ENCODE data around the gene ZNF433. TPM values are rescaled to one million over a fixed set of nuclear protein-coding genes. Genes with fewer than 3 reads are reported as not detected.
A peak's percentile ranks its signal among the peaks of the same experiment; 100 is the strongest.
"Not testable (repeated sequence)": the region's sequence is repeated elsewhere in the genome, so short reads cannot be mapped to it uniquely, and the experiment has no call there.

The ZNF433 gene
- 10 to 100 TPM in 1 of 6 donors, 1 to 10 TPM in 5; 2.2 to 11.0 (median 5.0) TPM for polyA plus RNA-seq (ENCODE audit: low read depth in 6 of 6)

DNA sequence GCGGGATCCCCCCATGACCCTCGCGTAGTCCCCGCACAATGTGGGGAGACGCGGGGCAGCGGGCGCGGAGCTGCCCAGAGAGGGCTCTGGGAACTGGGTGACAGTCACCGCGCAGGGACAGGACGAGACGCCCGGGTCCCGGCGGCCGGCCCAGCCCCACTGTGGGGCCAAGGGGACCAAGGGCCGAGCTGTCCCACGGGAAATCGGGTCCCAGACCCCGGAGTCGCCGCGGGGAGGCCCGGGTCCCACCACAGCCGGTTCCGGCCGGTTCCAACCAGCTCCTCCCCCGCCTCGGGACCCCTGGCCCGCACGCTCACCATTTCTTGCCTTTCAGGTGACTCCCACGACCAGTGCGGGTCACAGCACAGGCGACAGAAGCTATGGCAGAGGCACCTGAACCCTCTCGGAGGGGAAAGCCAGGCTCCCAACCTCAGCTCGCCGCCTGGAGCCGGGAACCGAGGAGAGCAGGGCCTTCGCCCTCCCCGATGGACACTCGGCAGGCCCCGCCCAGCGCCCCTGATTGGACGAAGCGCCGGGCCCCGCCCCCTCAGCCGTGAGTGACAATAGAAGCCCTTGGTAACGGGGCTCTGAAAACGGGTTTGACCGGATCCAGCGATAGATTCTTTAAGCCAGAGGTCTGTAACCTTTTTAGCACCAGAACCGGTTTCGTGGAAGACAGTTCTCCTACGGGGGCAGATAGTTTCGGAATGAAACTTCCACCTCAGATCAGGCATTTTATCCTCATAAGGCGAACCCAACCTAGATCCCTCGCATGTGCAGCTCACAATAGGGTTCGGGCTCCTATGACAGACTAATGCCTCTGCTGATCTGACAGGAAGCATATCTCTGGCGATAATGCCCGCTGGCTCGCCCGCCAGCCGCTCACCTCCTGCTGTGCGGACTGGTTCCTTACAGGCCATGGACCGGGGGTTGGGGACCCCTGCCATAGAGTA is at the start of gene ZNF433:
Gene ZNF433, minus strand, starts transcription at position 460 of the 953 bp plus-strand sequence. Its CDS starts 140 bp downstream, at position 320.
- peak; percentile 93 for ATAC-seq (ENCODE audit: low read depth in 2 of 2)
- peak; percentile 72 for DNase-seq
- H3K4me1 Mint-ChIP-seq = peaks cover 6 to 21% (median 16%) of the 10 kb centered on the region in 3 donors
- no peaks in the 10 kb centered on the region for H3K36me3 Mint-ChIP-seq
- peak within 1 kb of the TSS; percentile 79 to 93 (median 89) for H3K27ac Mint-ChIP-seq
- peak within 1 kb of the TSS; percentile 86 to 97 (median 92) for H3K4me3 Mint-ChIP-seq
- no peaks in the 10 kb centered on the region for H3K9me3 Mint-ChIP-seq
- no peaks in the 10 kb centered on the region for H3K27me3 Mint-ChIP-seq

DNA sequence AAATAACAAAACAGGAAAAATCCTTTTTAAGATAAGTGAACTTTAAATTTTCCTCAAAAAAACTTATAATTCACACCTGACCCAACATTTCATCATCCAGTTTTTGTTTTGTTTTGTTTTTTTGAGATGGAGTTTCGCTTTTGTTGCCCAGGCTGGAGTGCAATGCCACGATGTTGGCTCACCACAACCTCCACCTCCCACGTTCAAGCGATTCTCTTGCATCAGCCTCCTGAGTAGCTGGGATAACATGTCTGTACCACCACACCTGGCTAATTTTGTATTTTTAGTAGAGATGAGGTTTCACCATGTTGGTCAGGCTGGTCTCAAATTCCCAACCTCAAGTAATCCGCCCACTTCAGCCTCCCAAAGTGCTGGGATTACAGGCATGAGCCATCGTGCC is 47.9 kb upstream of the ZNF433 start:
- H3K4me1 Mint-ChIP-seq = peaks cover 0 to 10% (median 0%) of the 10 kb centered on the region in 3 donors
- H3K4me3 Mint-ChIP-seq; ATAC-seq (ENCODE audit: low read depth in 2 of 2); H3K36me3 Mint-ChIP-seq; DNase-seq; H3K27me3 Mint-ChIP-seq; H3K27ac Mint-ChIP-seq: not testable (repeated sequence)
- H3K9me3 Mint-ChIP-seq = peaks cover 0 to 45% (median 31%) of the 10 kb centered on the region in 7 donors

DNA sequence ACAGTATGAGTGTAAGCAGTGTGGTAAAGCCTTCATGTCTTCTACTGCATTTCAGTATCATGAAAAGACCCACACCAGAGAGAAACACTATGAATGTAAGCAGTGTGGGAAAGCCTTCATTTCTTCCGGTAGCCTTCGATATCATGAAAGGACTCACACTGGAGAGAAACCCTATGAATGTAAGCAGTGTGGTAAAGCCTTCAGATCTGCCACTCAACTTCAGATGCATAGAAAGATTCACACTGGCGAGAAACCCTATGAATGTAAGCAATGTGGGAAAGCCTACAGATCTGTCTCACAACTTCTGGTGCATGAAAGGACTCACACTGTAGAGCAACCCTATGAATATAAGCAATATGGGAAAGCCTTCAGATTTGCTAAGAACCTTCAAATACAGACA is 41.9 kb upstream of the ZNF433 start:
- Mint-ChIP-seq H3K4me3 (peak overlapping the region in 1 of 8 donors; percentile 30), H3K36me3 (peaks cover 37 to 40% of the 10 kb centered on the region in 2 donors), H3K9me3 (peaks cover 0 to 88% (median 79%) of the 10 kb centered on the region in 7 donors), H3K4me1 (peaks cover 0 to 10% (median 0%) of the 10 kb centered on the region in 3 donors), H3K27ac (no peak overlapping the region), H3K27me3 (no peaks in the 10 kb centered on the region)
- DNase-seq (no peak), ATAC-seq (ENCODE audit: low read depth in 2 of 2) (no peak)

DNA sequence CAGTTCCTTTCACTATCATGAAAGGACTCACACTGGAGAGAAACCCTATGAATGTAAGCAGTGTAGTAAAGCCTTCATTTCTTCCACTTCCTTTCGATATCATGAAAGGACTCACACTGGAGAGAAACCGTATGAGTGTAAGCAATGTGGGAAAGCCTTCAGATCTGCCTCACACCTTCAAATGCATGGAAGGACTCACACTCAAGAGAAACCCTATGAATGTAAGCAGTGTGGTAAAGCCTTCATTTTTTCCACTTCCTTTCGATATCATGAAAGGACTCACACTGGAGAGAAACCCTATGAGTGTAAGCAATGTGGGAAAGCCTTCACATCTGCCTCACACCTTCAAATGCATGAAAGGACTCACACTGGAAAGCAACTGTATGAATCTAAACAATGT is 40.9 kb upstream of the ZNF433 start:
- DNase-seq = not testable (repeated sequence)

GRCh38 chr19:12075538-12076139 is 40.2 kb upstream of the ZNF433 start:
- Mint-ChIP-seq H3K9me3 (peaks cover 6 to 92% (median 76%) of the 10 kb centered on the region in 7 donors), H3K4me3 (no peak overlapping the region), H3K27ac (no peak overlapping the region), H3K27me3 (no peaks in the 10 kb centered on the region), H3K4me1 (peaks cover 0 to 7% (median 0%) of the 10 kb centered on the region in 3 donors), H3K36me3 (peaks cover 40 to 47% of the 10 kb centered on the region in 2 donors)
- DNase-seq = no peak
- no peak for ATAC-seq (ENCODE audit: low read depth in 2 of 2)

More for the DNA sequence above, 40.9 kb upstream of the ZNF433 start:
- peaks cover 37 to 40% of the 10 kb centered on the region in 2 donors for H3K36me3 Mint-ChIP-seq
- H3K27me3 Mint-ChIP-seq; H3K27ac Mint-ChIP-seq; ATAC-seq (ENCODE audit: low read depth in 2 of 2): not testable (repeated sequence)
- H3K4me1 Mint-ChIP-seq = peaks cover 0 to 10% (median 0%) of the 10 kb centered on the region in 3 donors
- peaks cover 0 to 91% (median 76%) of the 10 kb centered on the region in 7 donors for H3K9me3 Mint-ChIP-seq
- H3K4me3 Mint-ChIP-seq = peak overlapping the region in 1 of 8 donors; percentile 20

GRCh38 chr19:12064590-12065538 is 29.4 kb upstream of the ZNF433 start, which contains the start of gene ZNF844:
ZNF844 (plus strand) TSS chr19:12064731; CDS start chr19:12064874, 143 bp downstream.
- Mint-ChIP-seq H3K4me1 (peaks cover 4 to 19% (median 14%) of the 10 kb centered on the region in 3 donors), H3K27me3 (no peaks in the 10 kb centered on the region), H3K4me3 (peak within 1 kb of the TSS; percentile 92 to 97 (median 95)), H3K27ac (peak within 1 kb of the TSS; percentile 92 to 95 (median 94)), H3K36me3 (peaks cover 0 to 7% of the 10 kb centered on the region in 2 donors), H3K9me3 (peaks cover 0 to 14% (median 2%) of the 10 kb centered on the region in 7 donors)
- DNase-seq (peak; percentile 79), ATAC-seq (ENCODE audit: low read depth in 2 of 2) (peak; percentile 93 to 94)

GRCh38 chr19:12055784-12056183 is 20.3 kb upstream of the ZNF433 start:
- no peaks in the 10 kb centered on the region for H3K36me3 Mint-ChIP-seq
- H3K27ac Mint-ChIP-seq = no peak overlapping the region
- peaks cover 0 to 14% (median 8%) of the 10 kb centered on the region in 3 donors for H3K27me3 Mint-ChIP-seq
- no peaks in the 10 kb centered on the region for H3K9me3 Mint-ChIP-seq
- no peak for ATAC-seq (ENCODE audit: low read depth in 2 of 2)
- H3K4me3 Mint-ChIP-seq = peak overlapping the region in 1 of 8 donors; percentile 59
- no peak for DNase-seq
- H3K4me1 Mint-ChIP-seq = peaks cover 16 to 30% (median 22%) of the 10 kb centered on the region in 3 donors

- ATAC-seq (ENCODE audit: low read depth in 2 of 2) (peak; percentile 77 to 82), DNase-seq (peak; percentile 43)
- H3K27me3 Mint-ChIP-seq = peaks cover 0 to 14% (median 8%) of the 10 kb centered on the region in 3 donors
- H3K27ac Mint-ChIP-seq = peak within 1 kb of the TSS in 3 of 6 donors; percentile 42 to 88 (median 76)
- peaks cover 14 to 18% (median 16%) of the 10 kb centered on the region in 3 donors for H3K4me1 Mint-ChIP-seq
- peak within 1 kb of the TSS; percentile 78 to 96 (median 94) for H3K4me3 Mint-ChIP-seq
- no peaks in the 10 kb centered on the region for H3K36me3 Mint-ChIP-seq
- H3K9me3 Mint-ChIP-seq = no peaks in the 10 kb centered on the region
Observed at GRCh38 chr19:12052497-12053169, 17.2 kb upstream of the ZNF433 start, which contains the start of gene ZNF878. ZNF878 (minus strand) TSS chr19:12052961; CDS start chr19:12052801, 160 bp downstream.

DNA sequence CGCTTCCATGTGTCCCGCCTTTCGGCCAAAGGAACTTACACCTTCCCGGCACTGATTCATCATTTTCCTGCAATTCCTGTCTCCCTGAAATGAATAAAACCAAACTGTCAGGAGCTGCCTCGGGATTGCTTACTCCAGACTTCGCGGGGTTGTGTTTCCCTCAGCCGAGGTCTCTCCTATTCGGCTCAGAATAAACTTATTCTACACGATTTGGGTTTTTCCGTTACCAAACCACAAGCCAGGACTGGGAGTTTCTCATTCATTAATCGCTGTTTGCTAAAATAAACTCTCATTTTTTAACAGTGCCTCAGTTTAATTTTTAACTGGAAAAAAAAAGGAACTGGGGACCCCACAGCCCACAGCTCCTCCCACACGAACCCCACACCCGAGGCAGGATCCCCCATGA is 16.6 kb upstream of the ZNF433 start:
- H3K4me1 Mint-ChIP-seq = peaks cover 14 to 18% (median 16%) of the 10 kb centered on the region in 3 donors
- ATAC-seq (ENCODE audit: low read depth in 2 of 2) = peak; percentile 52
- H3K36me3 Mint-ChIP-seq = no peaks in the 10 kb centered on the region
- DNase-seq = no peak
- H3K4me3 Mint-ChIP-seq = peak overlapping the region; percentile 78 to 96 (median 91)
- peaks cover 0 to 14% (median 8%) of the 10 kb centered on the region in 3 donors for H3K27me3 Mint-ChIP-seq
- H3K27ac Mint-ChIP-seq = peak overlapping the region in 2 of 6 donors; percentile 42 to 60
- no peaks in the 10 kb centered on the region for H3K9me3 Mint-ChIP-seq

- Mint-ChIP-seq H3K9me3 (peaks cover 8 to 27% (median 24%) of the 10 kb centered on the region in 7 donors), H3K36me3 (peaks cover 20 to 23% of the 10 kb centered on the region in 2 donors), H3K27ac (no peak overlapping the region), H3K4me3 (no peak overlapping the region), H3K27me3 (peaks cover 0 to 5% (median 0%) of the 10 kb centered on the region in 3 donors), H3K4me1 (peaks cover 9 to 13% (median 10%) of the 10 kb centered on the region in 3 donors)
- ATAC-seq (ENCODE audit: low read depth in 2 of 2) = no peak
- no peak for DNase-seq
Observed at GRCh38 chr19:12047868-12048267, 12.4 kb upstream of the ZNF433 start.

DNA sequence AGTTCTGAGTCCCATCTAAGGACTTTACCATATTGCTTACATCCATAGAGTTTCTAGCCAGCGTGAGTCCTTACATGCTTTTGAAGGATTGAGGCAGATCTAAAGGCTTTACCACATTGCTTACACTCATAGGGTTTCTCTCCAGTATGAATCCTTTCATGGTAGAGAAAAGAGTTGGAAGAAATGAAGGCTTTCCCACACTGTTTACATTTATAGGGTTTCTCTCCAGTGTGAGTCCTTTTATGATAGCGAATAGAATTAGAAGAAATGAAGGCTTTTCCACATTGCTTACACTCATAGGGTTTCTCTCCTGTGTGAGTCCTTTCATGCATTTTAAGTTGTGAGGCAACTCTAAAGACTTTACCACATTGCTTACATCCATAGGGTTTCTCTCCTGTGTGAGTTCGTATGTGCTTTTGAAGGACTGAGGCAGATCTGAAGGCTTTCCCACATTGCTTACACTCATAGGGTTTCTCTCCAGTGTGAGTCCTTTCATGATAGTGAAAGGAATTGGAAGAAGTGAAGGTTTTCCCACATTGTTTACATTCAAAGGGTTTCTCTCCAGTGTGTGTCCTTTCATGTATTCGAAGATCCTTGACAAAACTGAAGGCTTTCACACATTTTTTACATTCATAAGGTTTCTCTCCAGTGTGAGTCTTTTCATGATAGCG is 8.4 kb upstream of the ZNF433 start:
- H3K4me3 Mint-ChIP-seq = peak overlapping the region in 1 of 8 donors; percentile 30
- peaks cover 10 to 39% (median 33%) of the 10 kb centered on the region in 7 donors for H3K9me3 Mint-ChIP-seq
- DNase-seq (no peak), ATAC-seq (ENCODE audit: low read depth in 2 of 2) (no peak)
- no peak overlapping the region for H3K27ac Mint-ChIP-seq
- H3K27me3 Mint-ChIP-seq = no peaks in the 10 kb centered on the region
- peaks cover 20 to 23% of the 10 kb centered on the region in 2 donors for H3K36me3 Mint-ChIP-seq
- H3K4me1 Mint-ChIP-seq = no peaks in the 10 kb centered on the region
